Measurements from ENCODE around the gene AKAP13. TPM values are rescaled to one million over a fixed set of nuclear protein-coding genes. Genes with fewer than 3 reads are reported as not detected.

The AKAP13 gene
- total RNA-seq, 4 donors from 2014 or later, result 105 to 167 (median 129) TPM

GRCh38 chr15:85490856-85491255, 110.5 kb downstream of the AKAP13 start:
- TF ChIP-seq CTCF (IDR thresholded peaks at IDR 0.05), result no peak
- TF ChIP-seq POLR2A (IDR thresholded peaks at IDR 0.05), result no peak
- H3K4me3 ChIP-seq (ENCODE audit: low read depth, poor library complexity, severe bottlenecking), result no peak overlapping the region
- intact Hi-C loops (cut with DNase I; ENCODE audit: low total_unique reads), result no loop called here
- WGBS, 2 donors, result 85 to 93% methylated on average over 1 of the region's 1 CpG
- no peak for DNase-seq (ENCODE audit: low spot score in 2 of 2)

GRCh38 chr15:85491691-85492090, 111.3 kb downstream of the AKAP13 start:
- intact Hi-C loops (cut with DNase I; ENCODE audit: low total_unique reads), result no loop called here
- no peak overlapping the region for H3K4me3 ChIP-seq (ENCODE audit: low read depth, poor library complexity, severe bottlenecking)
- WGBS, 2 donors, result 70 to 79% methylated on average over 4 of the region's 4 CpGs
- TF ChIP-seq POLR2A (IDR thresholded peaks at IDR 0.05) (no peak), CTCF (IDR thresholded peaks at IDR 0.05) (no peak)
- DNase-seq (ENCODE audit: low spot score in 2 of 2), result no peak

DNA sequence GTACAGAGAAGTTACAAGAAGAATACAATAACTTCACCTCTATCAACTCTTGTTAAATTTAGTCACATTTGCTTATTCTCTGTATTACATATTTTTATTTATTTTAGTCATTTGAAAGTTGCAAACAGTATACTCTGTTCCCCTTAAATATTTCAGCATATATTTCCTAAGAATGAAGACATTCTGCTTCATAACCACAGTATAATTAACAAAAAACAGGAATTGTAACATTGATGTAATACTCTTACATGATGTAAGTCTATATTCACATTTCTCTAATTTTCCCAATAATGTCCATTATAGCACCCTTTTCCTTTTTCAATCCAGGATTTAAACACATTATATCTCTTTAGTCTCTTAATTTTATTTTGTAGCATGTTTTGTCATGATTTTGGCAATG, 112.0 kb downstream of the AKAP13 start:
- intact Hi-C loops (cut with DNase I; ENCODE audit: low total_unique reads), result no loop called here
- DNase-seq (ENCODE audit: low spot score in 2 of 2), result no peak
- TF ChIP-seq POLR2A (IDR thresholded peaks at IDR 0.05), result no peak
- no peak for TF ChIP-seq CTCF (IDR thresholded peaks at IDR 0.05)
- no peak overlapping the region for H3K4me3 ChIP-seq (ENCODE audit: low read depth, poor library complexity, severe bottlenecking)

- no peak overlapping the region for H3K4me3 ChIP-seq (ENCODE audit: low read depth, poor library complexity, severe bottlenecking)
- 72 to 79% methylated on average over 1 of the region's 1 CpG for WGBS, 2 donors
- DNase-seq (ENCODE audit: low spot score in 2 of 2), result no peak
- intact Hi-C loops (cut with DNase I; ENCODE audit: low total_unique reads), result no loop called here
- TF ChIP-seq CTCF (IDR thresholded peaks at IDR 0.05) (no peak), POLR2A (IDR thresholded peaks at IDR 0.05) (no peak)
These were observed 112.9 kb downstream of the AKAP13 start for GRCh38 chr15:85493260-85493659.

DNA sequence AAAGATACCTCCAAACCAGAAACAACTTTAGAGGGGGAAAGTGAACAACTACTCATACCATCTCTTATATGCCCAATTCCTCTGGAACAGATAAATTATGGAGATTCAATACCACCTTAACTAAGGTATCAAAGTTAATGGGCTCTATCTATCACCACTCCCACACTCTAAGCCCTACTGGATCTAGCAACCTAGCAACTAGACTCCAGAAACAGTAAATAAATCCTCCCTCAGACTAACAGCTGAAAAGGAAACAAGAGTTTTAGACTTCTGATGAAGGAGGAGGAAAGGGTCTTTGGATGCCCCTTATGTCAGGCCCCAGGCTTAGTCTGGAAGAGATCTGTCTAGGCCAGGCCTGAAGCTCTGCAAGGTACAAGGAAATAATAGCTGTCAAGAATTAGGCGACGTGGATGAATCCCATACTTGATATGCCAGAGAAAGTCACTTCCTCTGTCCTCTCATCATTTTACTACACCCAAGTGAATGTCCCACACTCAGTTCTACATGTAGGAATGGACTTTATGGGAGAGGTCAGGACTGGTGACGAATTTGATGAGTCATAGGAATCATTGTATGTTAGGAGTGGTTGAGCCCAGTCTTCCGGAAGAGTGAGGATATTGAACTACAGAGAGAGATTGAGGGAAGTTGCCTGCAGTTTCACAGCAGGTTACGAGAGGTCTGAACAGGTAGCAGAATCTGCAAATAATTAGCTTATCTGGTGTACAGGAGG, 113.8 kb downstream of the AKAP13 start:
- TF ChIP-seq POLR2A (IDR thresholded peaks at IDR 0.05), result no peak
- no peak for TF ChIP-seq CTCF (IDR thresholded peaks at IDR 0.05)
- H3K4me3 ChIP-seq (ENCODE audit: low read depth, poor library complexity, severe bottlenecking), result no peak overlapping the region
- intact Hi-C loops (cut with DNase I; ENCODE audit: low total_unique reads), result no loop called here
- WGBS, 2 donors, result 31 to 40% methylated on average over 5 of the region's 5 CpGs
- no peak for DNase-seq (ENCODE audit: low spot score in 2 of 2)

DNA sequence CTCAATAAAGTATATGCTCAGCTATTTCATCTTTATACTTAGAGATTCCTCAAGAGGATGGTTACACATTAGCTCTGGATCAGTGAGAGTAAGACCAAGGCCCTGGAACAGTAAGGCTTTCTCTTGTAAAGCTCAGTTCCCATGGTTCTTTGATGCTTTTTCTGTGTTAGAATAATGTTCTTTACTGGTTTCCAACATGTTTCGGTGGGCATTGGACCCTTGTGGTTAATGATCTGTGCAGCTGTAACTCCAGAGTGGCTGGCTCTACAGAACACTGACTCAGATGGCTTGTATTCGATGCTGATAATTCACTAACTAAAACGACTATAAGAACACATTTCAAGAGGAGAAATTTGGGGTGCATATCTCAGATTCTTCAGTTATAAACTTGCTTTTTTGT, 114.7 kb downstream of the AKAP13 start:
- intact Hi-C loops (cut with DNase I; ENCODE audit: low total_unique reads), result no loop called here
- no peak for DNase-seq (ENCODE audit: low spot score in 2 of 2)
- no peak for TF ChIP-seq CTCF (IDR thresholded peaks at IDR 0.05)
- no peak for TF ChIP-seq POLR2A (IDR thresholded peaks at IDR 0.05)
- no peak overlapping the region for H3K4me3 ChIP-seq (ENCODE audit: low read depth, poor library complexity, severe bottlenecking)
- WGBS, 2 donors, result 69 to 75% methylated on average over 3 of the region's 3 CpGs
